Ramos (cell line): ENCODE measurements around the gene LSM3.

Experiments used
- in situ Hi-C: fragments of 300-500 bp; cut with MboI; formaldehyde crosslinking; loops from one replicate; pipeline ENCODE4 v1.14.3; 2022; ENCODE audit warnings: low sequenced_read_pairs; ENCODE audit not compliant: unreplicated experiment

LSM3 gene

DNA sequence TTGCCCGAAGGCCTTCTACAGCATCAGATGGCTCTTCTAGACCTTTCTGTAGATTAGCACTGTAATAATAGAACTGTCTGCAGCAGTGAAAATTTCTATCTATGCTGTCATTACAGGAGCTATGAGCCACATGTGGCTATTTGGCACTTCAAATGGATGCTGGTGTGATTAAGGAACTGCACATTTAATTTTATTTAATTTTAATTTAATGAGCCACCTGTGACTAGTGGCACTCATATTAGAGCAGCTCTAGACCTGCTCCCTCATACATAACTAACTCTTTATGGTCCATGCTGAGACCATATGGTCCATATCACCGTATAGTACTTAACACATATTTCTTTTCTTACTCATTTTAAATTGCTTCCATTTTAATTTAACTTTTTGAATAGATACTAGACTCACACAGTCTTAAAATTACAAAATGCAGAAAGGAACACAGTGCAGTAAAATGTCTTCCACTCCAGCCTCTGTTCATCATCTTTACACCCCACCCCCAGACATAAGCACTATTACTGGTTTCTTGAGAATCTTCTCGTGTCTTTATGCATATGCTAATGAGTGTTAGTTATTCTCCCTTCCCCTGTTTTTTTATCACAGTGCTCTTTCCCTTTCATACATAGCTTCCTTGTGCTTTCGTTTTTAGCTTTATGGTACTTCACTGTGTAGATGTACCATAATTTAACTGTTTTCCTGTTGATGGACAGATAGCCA, 9.6 kb downstream of the LSM3 start:
- in situ Hi-C loops: no loop called here

DNA sequence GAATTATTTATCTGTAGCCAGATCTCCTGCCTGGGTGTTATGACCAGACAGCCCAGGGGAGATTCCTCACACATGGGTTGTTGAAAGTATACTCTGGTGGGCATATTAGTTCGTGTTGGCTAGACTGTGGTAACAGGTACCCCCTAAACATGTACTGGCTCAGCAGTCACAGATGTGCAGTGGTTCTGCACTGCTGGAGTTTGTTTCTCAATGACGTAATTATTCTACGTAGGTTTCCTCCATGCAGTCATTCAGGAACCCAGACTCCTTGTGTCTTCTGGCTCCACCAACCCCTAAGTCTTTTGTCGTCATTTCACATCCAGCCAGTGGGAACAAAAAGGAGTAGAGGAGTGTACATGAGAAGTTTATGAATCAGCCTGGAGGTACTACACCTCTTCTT, 16.2 kb downstream of the LSM3 start:
- in situ Hi-C loops: no loop called here

DNA sequence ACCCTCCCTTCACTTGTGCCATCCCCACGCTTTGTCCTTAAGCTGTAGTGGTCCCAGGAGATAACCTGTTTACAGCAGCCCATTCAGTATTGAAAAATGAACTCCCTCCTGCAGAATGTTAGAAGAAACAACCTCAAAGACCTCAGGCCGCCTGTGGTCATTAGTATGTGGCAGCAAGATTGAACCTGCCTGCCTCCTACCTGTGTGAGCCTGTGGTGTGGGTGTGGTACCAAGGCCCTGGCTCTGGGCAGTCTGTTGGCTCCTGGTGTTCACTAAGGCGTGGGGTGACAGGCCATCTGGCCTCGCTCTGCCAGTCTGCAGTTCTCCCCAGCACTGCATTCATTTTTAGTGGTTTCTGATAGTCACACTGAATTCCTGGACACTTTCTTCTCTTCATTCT, 21.0 kb downstream of the LSM3 start:
- in situ Hi-C loops: no loop called here

DNA sequence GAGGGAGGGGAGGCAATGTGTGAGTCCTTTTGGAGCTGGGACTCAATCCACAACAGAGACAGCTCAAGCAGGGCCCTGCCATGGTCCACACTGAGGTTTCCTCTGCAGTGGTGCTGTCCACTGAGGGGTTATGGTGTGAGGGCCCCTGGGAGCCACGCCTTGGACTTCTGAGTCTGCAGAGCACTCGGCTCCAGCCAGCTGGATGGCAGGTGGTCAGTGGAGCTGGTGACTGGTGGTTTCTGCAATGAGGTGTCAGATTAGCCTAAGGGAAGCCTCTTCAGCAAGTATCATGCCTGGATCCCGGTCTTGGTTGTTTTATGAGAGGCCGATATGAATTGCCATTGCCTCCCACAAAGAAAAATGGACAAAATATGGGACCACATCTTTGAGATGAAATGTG, 21.7 kb downstream of the LSM3 start:
- in situ Hi-C loops: no loop called here

DNA sequence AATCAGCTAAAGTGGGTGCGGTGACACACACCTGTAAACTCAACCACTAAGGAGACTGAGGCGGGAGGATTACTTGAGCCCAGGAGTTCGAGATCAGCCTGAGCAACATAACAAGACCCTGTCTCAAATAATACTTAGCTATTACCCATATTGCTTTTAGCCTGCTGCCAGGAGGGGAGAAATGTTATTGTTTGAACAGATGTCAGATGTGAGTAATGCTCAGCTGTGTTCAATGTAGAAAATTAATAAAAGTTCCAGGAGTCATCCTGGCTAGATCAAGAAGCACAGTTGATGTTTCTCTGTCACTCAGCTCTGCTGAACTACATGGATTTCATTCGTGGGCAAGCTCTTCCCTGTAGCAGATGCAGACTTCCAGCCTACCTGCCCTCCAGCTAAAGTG, 22.2 kb downstream of the LSM3 start:
- in situ Hi-C loops: no loop called here

DNA sequence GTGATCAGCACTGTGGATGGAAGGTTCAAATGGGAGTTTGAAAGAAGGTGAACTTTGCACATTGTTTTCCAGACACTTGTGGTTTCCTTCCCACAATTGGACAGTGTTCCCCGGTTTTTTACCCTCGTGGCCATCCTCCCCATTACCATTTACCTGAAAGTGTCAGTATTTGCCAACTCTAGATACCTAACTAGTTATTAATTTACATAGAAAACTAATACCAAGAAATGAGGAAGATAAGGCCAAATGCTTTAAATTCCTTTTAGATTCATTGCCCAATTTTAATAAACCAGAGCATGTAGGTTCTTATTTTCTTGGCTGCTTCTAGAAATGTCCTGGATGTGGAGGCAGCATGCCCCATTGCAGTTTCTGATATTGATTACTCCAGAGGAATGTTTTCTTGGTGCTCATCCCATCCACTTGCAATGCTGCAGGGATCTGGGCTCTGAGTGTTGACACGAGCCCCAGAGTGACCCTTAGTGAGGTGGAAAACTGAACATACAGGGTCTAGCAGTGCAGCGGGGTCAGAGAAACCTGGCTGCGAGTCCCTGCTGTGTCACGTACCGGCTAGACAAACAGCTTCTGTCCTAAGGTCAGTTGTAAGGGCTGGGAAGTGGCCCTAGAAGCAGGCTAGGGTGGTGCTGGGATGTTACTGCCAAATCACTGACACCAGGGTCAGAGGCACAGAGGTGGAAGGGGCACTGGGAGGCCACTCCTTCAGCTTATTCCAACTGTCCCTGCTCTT, 23.5 kb downstream of the LSM3 start:
- in situ Hi-C loops: no loop called here

DNA sequence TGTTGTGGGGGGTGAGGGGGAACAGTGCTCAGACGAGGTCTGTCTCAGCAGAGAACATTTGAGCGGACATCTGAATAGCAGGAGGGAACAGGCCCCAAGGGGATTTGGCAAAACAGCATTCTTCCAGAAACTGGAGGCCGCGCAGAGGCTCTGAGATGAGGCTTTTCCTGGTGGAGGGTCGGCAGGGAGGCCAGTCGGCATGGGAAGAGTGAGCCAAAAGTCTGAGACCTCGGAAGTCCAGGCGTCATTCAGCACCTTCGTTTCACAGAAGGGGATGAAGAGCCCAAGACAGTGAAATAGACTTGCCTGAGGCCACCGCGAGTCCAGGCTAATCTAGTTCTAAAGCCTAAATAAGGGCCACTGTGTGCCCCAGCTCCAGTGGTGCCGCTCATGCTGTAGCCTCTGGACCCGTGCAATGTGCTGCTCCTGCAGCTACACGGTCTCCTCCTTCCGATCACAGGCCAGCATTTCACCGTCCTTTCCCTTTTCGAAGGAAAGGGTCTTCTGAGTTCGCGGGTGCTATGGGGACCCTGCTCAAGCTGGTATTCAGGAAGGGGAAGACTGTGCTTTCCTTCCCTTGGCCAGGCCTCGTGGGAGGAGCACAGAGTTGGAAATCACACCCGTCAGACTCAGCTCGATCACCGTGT, 24.4 kb downstream of the LSM3 start:
- in situ Hi-C loops: no loop called here

DNA sequence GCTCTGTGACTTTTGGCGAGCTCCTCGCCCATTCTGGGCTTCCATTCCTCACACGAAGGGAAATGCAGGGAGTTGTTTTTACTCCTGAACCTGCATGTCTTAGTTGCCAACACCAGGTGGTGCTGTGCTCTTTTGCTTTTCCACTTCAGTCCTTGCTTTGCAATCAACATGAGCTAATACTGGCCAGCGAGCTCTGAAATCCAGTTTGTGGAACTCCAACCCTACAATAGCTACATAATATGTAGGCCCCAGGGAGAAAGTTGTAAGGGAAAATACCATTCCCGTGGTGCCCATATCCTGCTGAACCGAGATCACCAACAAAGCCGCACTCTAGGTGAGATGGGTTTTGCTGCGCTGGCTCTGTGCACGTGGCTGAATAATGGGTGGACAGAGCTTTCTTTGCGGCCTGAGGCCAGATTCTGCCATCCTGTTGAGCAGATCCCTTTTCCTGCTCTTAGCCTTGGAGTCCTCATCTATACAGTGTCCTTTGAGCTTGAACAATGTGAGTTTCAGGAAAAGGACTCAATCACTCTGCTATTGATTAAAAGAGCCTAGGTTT, 25.0 kb downstream of the LSM3 start:
- in situ Hi-C loops: no loop called here

DNA sequence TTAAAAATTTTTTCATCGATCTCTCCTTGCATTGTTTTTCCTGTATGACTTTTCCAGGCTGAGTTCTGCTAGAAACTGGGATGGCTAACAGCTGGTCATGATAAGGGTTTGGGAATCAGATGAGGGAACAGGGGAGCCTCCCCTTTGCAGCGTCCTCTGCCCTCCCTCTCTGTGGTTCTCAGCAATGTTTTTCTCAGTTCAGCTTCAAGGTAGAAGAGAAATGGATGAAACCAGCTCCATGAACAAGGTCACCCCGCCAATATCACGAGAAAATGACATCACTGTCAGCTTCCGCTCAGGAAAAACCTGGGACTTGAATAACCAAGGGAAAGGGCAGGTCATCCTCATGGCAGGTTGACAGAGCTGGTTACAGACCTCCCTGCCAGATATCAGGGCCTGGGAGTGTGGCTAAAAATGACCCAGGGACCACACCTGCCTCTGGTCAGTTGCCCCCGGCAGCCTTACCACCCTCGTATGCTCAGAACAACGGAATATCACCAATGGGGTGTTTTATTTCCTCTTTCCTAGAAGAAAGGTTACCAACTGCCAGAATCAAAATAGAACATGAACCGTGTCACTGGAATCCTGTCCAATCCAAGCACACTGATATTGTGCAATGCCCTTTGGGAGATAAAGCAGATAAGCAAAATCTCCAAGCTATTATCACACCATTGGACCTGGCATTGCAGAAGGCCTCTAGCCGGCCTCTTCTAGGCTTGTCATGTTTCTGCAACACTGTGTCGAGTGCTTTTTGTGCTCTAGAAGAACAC, 26.1 kb downstream of the LSM3 start:
- in situ Hi-C loops: no loop called here

DNA sequence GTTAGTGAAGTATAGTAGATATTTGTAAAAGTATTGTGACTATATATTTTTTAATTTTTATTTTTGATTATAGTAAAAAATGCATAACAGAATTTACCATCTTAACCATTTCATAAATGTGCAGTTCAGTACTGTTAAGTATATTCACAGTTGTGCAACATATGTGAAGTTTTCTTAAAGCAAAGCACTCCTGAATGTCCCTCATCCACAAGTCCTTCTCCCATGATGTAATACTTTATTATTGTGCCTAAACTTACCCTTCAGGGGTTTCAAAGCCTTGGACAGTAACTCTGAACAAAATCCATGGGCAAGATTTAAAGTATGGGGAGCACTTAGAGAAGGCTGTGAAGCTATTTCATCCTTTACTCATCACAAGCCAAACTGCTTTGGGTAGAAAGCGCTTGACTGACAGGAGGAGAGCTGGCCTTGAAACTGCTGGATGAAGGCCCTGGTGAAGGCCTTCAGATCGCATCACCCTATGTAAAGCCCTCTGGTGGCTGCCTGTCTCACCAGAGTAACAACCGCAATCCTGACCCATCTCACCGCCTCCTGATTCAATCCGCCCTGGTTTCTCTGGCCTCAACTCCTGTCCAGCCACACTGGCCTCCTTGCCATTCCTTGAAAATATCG, 28.0 kb downstream of the LSM3 start:
- in situ Hi-C loops: no loop called here

DNA sequence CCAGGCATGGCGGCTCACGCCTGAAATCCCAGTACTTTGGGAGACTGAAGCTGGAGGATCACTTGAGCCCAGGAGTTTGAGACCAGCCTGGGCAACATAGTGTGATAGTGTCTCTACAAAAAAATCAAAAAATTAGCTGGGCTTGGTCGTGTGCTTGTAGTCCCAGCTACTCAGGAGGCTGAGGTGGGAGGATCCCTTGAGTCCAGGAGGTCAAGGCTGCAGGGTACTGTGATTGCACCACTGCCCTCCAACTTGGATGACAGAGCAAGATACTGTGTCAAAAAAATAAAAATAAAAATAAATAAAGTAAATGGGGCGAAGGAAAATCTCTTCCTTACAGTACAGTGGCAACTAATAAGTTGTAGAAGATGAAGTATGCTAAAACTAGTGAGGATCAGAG, 29.6 kb downstream of the LSM3 start:
- in situ Hi-C loops: no loop called here

DNA sequence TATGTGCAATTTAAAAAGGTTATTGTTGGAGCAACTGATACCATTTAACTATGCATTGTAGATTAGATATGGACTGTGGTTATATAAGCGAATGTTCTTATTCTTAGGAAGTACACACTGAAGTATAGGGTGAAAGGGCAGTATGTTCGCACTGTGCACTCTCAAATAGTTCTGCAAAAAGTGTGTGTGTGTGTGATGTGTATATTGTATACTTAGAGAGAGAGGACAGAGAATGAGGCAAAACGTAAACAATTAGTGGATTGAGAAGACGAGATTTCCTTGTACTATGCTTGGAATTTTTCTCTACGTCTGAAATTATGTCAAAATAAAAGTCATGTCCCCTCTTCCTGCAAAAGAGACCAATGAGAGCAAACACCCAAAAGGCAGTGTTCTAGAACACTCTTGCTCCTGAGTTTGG, 30.4 kb downstream of the LSM3 start:
- in situ Hi-C loops: no loop called here

DNA sequence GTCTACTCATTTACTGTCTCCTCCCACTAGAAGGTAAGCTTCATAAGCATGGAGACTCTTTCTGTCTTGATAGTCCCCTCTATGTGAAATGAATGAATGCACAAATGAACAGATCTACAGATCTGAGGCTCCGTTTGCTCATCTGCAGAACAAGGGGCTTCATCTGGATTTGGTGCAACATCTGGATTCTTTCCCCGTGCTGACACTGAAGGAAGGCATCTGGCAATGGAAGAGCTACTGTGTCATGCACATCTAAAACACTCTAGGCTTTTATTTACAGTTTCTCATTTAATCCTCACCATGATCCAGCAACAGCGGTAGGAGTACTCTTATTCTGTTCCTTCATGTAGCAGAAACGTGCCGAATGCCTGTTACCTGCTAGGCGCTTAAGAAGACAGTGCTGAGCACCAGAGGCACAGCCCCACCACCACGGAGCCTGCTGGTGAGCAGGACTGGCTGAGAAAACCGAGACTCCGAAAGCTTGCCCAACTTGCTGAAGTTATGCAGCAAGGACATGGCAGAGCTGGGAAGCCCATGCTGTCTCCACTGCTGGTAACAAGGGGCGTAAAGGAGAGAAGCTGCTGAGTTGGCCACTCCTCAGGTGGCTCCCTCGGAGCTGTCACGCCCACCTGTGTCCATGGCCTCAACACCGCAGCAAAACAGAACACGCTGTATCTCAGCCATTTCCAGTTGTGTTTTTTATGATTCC, 31.1 kb downstream of the LSM3 start:
- in situ Hi-C loops: no loop called here

DNA sequence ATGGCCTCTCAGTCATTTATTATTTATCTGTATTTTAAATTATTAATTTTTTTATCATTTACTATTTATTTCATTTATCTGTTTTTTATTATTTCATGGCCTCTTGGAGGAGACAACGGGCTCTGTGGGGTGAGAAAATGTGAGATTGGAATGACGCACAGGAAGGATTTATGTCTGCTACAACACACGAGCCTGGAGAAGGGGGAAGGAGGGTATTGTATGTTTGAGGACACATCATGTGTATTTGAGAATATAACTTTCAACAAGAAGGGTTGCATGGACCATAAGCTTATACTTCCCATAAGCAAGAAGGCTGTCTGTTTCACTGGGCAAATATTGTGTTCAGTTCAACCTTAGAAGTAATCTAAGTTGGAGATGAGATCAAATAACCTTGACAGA, 31.7 kb downstream of the LSM3 start:
- in situ Hi-C loops: no loop called here

DNA sequence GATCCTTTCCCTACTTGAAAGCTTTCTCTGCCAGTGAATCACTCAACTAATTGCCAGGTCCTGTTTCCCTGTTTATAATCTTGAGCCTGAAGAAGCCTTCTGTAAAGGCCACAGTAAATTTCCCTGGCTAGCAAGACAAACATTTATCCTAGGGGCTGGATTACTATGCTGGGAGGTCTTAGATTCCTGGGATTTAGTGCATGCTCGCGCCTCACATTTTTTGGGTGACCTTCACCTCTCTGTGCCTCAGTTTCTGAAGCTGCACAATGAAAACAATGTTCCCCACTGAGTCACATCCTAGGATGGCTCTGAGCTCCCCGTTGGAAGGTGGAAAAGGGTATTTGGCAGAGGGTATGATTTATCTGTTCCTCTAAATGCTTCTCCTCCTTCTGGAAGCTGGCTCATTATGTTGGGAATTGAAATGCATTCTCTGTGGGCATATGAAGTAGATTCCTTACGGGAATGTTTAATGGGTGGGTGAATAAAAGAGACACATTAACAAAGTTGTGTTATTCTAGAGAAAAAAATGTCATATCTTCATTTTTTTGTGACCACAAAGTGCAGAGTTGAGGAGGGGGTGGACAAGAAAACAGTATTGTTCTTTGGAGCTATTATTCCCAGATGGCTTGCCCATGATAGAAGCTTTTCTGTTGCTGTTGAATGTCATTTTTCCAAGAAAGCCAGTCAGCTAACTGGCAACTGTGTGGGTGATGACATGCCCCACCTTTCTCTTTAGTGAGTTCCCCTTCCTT, 32.4 kb downstream of the LSM3 start:
- in situ Hi-C loops: no loop called here

DNA sequence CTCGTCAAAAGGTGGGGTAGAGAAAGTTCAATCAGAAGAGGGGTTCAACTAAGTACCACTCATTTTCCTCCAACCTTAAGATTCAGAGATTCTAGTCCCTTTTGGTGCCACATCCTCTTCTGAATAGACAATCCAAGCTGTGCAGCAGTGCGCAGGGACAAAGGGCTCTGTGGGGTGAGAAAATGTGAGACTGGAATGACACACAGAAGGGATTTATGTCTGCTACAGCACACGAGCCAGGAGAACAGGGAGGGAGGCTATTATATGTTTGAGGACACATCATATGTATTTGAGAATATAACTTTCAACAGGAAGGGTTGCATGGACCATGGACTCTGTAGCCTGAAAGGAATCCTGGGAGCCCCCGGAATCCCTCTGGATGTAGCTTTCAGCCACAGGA, 33.0 kb downstream of the LSM3 start:
- in situ Hi-C loops: no loop called here

DNA sequence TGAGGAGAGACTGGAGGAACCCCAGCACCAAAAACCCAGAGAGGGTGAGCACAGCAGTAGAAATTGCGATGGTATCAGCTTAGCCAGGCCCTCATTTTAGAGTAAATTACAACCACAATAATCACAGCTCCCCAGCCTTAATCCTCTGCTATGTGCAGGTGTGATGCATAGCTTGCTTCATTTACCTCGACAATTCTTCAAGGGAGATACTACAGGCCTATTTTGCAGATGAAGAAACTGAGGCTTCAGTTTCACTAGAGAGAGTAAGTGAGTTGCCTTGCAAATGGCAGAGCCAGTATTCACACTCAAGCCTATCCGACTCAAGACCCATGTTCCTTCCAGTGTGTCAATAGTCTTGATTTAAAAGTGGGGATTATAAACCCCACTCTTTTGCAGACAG, 33.4 kb downstream of the LSM3 start:
- in situ Hi-C loops: no loop called here

DNA sequence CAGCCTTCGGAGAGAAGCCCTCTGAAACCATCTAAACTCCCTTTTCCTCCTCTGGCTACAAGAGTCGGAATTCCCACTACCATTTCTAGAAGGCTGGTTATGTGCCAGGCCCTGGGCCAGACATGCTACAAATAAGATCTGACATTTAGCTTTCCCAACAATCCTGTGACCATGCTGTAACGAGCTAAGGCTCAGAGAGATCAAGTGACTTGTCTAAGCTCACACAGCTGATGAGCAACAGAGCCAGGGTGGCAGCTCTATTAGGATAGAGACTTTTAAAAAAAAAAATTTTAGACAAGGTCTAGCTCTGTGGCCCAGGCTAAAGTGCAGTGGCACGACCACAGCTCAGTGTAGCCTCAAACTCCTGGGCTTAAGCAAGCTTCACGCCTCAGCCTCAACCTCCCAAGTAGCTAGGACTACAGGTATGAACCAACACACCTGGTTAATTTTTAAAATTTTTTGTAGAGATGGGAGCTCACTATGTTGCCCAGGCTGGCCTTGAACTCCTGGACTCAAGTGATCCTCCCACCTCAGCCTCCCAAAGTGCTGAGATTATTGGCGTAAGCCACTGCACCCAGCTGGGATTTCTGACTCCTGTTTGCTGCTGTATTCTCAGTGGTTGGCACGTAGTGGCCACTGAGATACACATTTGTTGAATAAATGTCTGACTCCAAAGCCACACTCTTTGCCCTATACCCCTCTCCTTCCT, 34.6 kb downstream of the LSM3 start:
- in situ Hi-C loops: no loop called here
